Effector memory CD4-positive, alpha-beta T cell (primary cell): Measurements from ENCODE around the gene RPL10A.
A peak's percentile ranks its signal among the peaks of the same experiment; 100 is the strongest.

Source experiments
- DNase-seq, 3 donors: peaks; one replicate each; pipeline ENCODE4 v3.0.0-alpha.2; 2020
- H3K27ac ChIP-seq: 2 replicates; pipeline ENCODE4 v1.7.0; 2013; ENCODE audit warnings: mild to moderate bottlenecking, low read length, moderate library complexity; ENCODE audit not compliant: insufficient read depth, poor library complexity, severe bottlenecking
- H3K27me3 ChIP-seq: replicated peaks from 2 replicates; pipeline ENCODE4 v1.7.0; 2013; ENCODE audit warnings: mild to moderate bottlenecking, low read length; ENCODE audit not compliant: insufficient read depth, control insufficient read depth, poor library complexity, severe bottlenecking
- H3K36me3 ChIP-seq: 2 replicates; pipeline ENCODE4 v1.7.0; 2013; ENCODE audit warnings: mild to moderate bottlenecking, low read length, moderate library complexity; ENCODE audit not compliant: control insufficient read depth, insufficient read depth
- H3K4me1 ChIP-seq: 2 replicates; pipeline ENCODE4 v1.7.0; 2013; ENCODE audit warnings: low read length, mild to moderate bottlenecking; ENCODE audit not compliant: control insufficient read depth, insufficient read depth, poor library complexity, severe bottlenecking
- H3K4me3 ChIP-seq: 2 replicates; pipeline ENCODE4 v1.7.0; 2013; ENCODE audit warnings: low read length, low read depth, mild to moderate bottlenecking; ENCODE audit not compliant: insufficient read depth, poor library complexity, severe bottlenecking
- H3K9me3 ChIP-seq: 2 replicates; pipeline ENCODE4 v1.7.0; 2013; ENCODE audit warnings: mild to moderate bottlenecking, low read length, moderate library complexity; ENCODE audit not compliant: control insufficient read depth

The RPL10A gene

DNA sequence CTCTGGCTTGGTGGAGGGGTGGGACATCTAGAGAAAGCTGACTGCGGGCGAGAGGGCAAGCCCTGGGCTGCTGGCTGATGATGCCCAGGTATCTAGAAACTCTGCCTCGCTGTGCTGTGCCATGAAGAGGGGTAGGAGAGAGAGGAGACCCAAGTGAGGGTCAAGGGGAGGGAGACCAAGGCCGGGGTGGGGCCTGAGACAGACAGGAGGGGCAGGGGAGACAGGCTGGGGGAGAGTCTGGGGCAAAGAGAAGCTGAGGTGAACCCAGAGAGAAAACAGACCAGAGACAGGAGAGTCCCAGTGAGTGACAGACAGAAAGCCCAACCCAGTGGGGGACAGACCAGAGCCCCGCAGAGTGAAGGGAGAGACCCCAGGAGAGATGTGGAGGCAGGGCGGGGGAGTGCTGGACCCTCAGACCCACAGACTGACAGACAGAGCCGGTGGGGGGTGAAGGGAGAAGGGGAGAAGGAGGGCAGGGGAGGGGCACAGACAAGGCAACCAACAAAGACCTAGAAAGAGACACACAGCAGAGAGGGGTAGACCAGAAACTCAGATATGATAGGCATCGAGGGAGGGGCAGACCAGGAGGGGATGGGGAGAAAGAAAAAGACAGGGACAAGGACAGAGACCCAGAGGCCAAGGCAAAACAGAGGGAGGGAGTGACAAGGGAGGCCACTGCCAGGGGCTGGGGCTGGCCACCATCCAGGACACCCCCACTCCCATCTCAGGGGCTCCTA is 22.8 kb downstream of the RPL10A start:
- Histone ChIP-seq H3K36me3 (no peaks in the 10 kb centered on the region), H3K4me3 (no peak overlapping the region), H3K4me1 (no peaks in the 10 kb centered on the region), H3K9me3 (no peaks in the 10 kb centered on the region), H3K27me3 (no peaks in the 10 kb centered on the region), H3K27ac (no peak overlapping the region)
- DNase-seq = no peak

DNA sequence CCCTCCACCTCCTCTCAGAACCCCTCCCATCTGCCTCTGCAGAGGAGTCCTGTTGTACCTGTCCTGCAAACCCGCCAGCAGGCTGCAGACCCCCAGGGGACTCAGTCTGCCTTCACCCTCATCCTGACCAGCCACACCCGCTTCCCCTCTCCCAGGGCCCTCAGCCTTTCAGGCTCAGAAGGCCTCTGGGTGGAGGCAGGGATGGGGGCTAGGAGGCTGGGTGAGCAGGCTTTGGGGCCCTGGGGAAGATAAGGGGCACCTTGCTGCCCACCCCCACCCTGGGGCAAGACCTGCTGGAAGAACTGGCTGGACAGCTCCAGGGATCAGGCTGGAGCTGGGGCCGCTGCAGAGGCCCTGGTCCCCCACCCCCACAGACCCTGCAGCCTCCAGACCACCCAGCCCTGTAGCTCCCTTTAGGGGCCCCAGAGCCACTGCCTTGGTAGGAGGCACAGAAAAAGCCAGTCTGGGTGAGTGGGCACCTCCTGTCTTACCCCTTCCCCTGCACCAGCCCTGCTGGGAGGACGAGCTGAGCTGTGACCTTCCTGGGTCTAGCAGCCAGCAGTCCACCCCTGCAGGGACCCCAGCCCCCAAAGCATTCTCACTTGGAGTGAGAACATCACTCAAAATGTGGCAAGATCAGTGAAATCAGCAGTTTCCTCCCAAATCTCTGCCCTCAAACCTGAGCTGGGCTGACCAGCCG is 23.5 kb downstream of the RPL10A start:
- DNase-seq = no peak
- H3K9me3 ChIP-seq = no peaks in the 10 kb centered on the region
- H3K36me3 ChIP-seq = no peaks in the 10 kb centered on the region
- H3K4me3 ChIP-seq = no peak overlapping the region
- no peak overlapping the region for H3K27ac ChIP-seq
- no peaks in the 10 kb centered on the region for H3K27me3 ChIP-seq
- H3K4me1 ChIP-seq = no peaks in the 10 kb centered on the region

DNA sequence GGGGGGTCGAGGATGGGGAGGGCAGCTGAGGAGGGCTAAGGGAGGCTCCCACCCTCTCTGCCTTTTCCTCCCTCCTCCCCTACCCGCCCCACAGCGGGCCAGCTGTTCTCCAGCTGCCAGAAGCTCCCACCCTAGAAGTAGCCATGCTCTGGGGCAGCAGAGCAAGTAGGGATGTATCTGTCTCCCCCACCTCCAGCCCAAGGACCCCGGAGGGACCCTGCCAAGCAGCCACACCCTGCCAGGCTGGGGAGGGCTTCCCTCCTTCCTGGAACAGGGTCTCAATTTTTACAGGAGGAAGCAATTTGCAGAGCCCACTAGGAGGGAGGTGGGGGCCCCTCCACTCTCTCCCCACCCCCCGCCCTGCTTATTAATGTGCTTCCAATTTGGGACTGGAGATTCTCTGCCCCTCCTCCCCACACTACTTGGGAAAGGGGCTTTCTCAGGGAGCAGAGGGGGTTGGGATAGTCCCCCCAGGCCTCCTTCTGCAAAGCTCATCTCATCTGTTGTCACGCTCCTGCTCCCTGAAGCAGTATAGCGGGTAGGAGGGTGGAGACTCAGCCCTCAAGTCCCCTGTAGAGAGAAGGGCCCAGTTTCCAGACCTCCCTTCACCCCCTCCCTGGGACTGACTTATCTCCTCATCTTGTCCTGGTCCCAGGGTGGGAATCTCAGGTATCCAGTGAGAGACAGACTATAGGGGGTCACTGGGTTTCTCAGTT is 24.2 kb downstream of the RPL10A start:
- Histone ChIP-seq H3K27me3 (no peaks in the 10 kb centered on the region), H3K36me3 (no peaks in the 10 kb centered on the region), H3K9me3 (no peaks in the 10 kb centered on the region), H3K4me3 (no peak overlapping the region), H3K4me1 (no peaks in the 10 kb centered on the region), H3K27ac (no peak overlapping the region)
- no peak for DNase-seq

DNA sequence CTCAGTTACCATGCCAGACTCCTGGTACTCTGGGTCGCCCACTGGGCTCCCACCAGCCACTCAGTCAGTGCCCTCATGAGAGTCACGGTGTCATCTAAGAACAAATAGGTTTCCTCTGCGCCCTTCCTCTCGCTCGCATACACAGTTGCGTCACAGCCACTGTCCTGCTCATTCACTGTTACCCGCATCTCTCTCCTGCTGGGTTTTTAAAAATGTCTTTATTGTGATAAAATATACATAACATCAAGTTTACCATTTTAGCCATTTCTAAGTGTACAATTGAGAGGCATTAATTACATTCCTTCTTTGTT is 24.7 kb downstream of the RPL10A start:
- Histone ChIP-seq H3K9me3 (no peaks in the 10 kb centered on the region), H3K36me3 (no peaks in the 10 kb centered on the region), H3K4me1 (peaks cover 5% of the 10 kb centered on the region), H3K4me3 (no peak overlapping the region), H3K27me3 (no peaks in the 10 kb centered on the region), H3K27ac (no peak overlapping the region)
- DNase-seq = no peak

DNA sequence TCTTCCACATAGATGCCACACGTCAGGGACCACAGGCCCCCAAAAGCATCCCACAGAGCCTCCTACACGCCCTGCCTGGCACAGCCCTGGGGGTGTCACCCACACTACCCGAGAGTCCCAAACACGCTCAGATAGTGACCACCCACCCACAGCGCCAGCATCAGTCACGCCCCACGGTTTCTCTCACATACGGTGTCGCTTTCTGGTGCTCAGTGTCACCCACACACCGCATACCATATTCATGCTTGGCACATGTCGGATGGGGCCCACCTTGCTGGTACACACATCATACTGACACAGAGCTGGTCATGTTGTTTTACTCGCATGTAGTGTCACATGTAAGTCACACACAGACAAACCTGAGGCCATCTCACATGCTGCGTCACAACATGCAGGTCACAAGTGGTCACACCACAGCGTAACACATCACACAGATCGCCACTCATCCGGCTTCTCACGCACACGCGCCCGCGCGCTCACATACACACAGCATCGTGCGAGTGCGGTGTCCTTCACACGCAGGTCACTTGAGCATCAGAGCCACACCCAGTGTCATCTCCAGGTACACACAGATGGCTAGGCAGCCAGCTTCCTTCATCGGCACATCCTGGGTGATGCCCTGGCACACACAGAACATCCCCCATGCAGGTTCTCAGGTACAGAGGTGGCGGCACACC is 25.2 kb downstream of the RPL10A start:
- Histone ChIP-seq H3K4me1 (peaks cover 10% of the 10 kb centered on the region), H3K4me3 (no peak overlapping the region)

DNA sequence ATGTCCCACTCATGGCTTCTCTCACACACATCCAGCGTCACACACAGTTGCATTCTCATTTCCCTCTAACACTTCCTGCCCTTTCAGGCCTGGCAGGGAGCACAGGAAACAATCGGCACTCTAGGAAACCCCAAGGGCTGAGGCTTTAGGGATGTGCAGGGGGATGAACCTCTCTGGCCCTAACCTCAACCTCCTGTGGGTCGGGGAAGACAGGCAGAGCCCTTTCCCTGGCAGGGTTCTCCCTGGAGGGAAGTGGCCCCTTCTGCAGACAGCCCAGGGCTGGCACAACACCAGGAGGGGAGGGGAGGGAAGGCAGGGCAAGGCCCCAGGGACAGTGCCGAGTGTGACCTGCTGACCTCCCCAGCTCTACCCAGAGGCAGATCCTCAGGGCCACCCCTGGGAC is 26.0 kb downstream of the RPL10A start:
- DNase-seq = no peak
- Histone ChIP-seq H3K4me1 (peaks cover 10% of the 10 kb centered on the region), H3K27me3 (no peaks in the 10 kb centered on the region), H3K27ac (no peak overlapping the region), H3K4me3 (no peak overlapping the region), H3K9me3 (no peaks in the 10 kb centered on the region), H3K36me3 (no peaks in the 10 kb centered on the region)

More for the DNA sequence above, 25.2 kb downstream of the RPL10A start:
- Histone ChIP-seq H3K36me3 (no peaks in the 10 kb centered on the region), H3K9me3 (no peaks in the 10 kb centered on the region), H3K27ac (no peak overlapping the region), H3K27me3 (no peaks in the 10 kb centered on the region)
- DNase-seq = no peak

DNA sequence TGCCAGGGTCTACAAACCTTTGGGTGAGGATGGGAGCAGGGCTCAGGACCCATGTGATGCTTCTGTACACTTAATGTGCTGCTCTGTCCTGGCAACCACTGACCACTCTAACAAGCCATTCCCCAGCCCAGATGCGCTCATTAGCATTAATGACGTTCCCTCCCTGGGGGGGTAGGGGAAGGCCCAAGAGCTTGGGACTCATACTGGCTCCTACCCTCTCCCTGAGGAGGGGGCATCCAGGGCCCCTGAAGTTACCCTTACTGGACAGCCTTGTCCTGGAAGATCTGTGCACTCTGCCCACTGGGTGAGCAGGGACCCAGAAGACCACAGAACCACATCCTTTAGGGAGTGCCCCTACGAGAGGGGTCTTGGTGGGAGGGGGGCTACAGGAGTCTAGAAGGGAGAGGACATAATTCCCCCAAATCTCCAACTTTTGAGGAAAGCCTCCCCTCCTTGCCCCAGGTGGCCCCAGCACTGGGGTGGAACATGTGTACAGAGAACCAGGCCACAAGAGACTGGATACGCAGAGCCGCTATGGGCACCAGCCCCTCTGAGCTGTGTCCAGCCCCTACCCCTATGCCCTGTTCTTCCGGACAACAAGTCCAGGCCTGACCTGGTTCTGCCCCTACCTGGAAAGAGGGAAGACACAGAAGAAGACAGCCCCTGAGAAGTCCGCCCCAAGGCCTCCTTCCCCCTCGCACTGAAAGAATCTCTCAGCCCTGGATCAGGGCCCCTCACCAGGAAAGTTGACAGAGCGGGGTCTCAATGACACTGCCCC is 27.2 kb downstream of the RPL10A start:
- no peaks in the 10 kb centered on the region for H3K36me3 ChIP-seq
- H3K27me3 ChIP-seq = no peaks in the 10 kb centered on the region
- H3K9me3 ChIP-seq = no peaks in the 10 kb centered on the region
- no peak overlapping the region for H3K4me3 ChIP-seq
- no peak overlapping the region for H3K27ac ChIP-seq
- H3K4me1 ChIP-seq = peaks cover 10% of the 10 kb centered on the region
- DNase-seq = no peak

DNA sequence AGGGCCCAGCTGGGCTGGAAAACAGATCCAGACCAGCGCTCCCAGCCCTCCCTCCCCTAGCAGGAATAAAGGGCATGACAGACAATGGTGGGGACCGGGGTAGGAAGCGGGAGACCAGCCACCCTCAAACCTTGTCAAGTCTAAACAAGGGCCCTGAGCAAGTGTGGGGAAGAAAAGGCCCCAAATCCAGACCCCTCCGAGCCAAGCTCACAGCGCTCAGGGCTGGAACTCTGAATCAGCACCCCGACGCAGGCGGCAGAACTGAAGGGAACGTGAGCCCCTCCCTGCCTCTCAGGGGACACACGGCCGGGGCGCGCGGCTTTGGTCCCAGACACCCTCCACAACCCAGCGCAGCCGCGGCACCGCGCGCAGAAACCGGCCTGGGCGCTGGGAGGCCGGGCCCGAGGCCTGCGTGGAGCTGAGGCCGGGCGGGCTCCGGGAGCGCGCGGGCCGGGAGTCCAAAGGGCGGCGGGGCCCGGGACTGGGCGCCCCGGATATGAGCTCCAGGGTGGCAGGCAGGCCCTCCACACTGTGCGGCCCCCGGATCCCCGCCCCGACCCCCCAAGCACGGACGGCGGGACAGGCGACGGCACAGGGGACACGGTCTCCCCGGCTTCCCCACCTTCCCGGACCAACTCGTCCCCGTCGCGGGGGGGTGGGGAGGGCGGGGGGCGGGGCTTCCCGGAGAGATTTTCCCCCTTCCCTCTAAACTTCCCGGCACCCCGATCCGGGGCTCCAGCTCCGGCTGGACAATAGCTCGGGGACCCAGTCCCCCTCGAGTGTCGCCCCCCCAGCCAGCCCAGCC is 28.0 kb downstream of the RPL10A start:
- no peak for DNase-seq
- Histone ChIP-seq H3K9me3 (no peaks in the 10 kb centered on the region), H3K4me3 (peak overlapping the region; percentile 49), H3K27me3 (no peaks in the 10 kb centered on the region), H3K36me3 (no peaks in the 10 kb centered on the region), H3K27ac (no peak overlapping the region), H3K4me1 (peaks cover 10% of the 10 kb centered on the region)
